RWPE2 (cell line): ENCODE data around the gene TTC39C.

ENCODE experiments used
- ATAC-seq: fragments of 200-7000 bp; cut with Tn5 transposase; 3 replicates; pipeline ENCODE4 v1.9.1; 2021; ENCODE audit warnings: low read depth
- DNase-seq: peaks from one replicate; pipeline ENCODE4 v3.0.0-alpha.2; 2020; ENCODE audit warnings: low spot score
- H3K27ac ChIP-seq: fragments of 450-650 bp; 2 replicates; pipeline ENCODE4 v1.5.1; 2017; ENCODE audit warnings: mild to moderate bottlenecking; ENCODE audit not compliant: poor library complexity, severe bottlenecking
- H3K27me3 ChIP-seq: fragments of 250-450 bp; sonication (Bioruptor Pico); 2 replicates; pipeline ENCODE4 v1.5.1; 2021; ENCODE audit warnings: mild to moderate bottlenecking, moderate library complexity; ENCODE audit not compliant: insufficient read depth, poor library complexity, severe bottlenecking
- H3K36me3 ChIP-seq: fragments of 250-450 bp; sonication (Bioruptor Pico); 2 replicates; pipeline ENCODE4 v1.5.1; 2020; ENCODE audit warnings: low read depth, mild to moderate bottlenecking, moderate library complexity
- H3K4me1 ChIP-seq: fragments of 250-450 bp; sonication (Bioruptor Pico); 2 replicates; pipeline ENCODE4 v1.5.1; 2021; ENCODE audit warnings: mild to moderate bottlenecking, moderate library complexity; ENCODE audit not compliant: insufficient read depth, poor library complexity, severe bottlenecking
- H3K4me3 ChIP-seq: fragments of 250-450 bp; sonication (Bioruptor Pico); 2 replicates; pipeline ENCODE4 v1.5.1; 2021; ENCODE audit warnings: mild to moderate bottlenecking, moderate library complexity; ENCODE audit not compliant: severe bottlenecking
- H3K9me3 ChIP-seq: fragments of 250-450 bp; sonication (Bioruptor Pico); 2 replicates; pipeline ENCODE4 v1.5.1; 2021; ENCODE audit warnings: mild to moderate bottlenecking, moderate library complexity; ENCODE audit not compliant: severe bottlenecking
- CTCF ChIP-seq: fragments of 450-650 bp; IDR thresholded peaks from one replicate; pipeline ENCODE4 v1.5.1; 2017; ENCODE audit warnings: mild to moderate bottlenecking, moderate library complexity; ENCODE audit not compliant: poor library complexity, severe bottlenecking

The TTC39C gene

GRCh38 chr18:23992089-23992940 lies 22.2 kb upstream of the TTC39C start:
- peaks cover 31% of the 10 kb centered on the region for H3K4me1 ChIP-seq
- DNase-seq (peak; percentile 77), ATAC-seq (peak; percentile 88)
- peak overlapping the region; percentile 50 for H3K27ac ChIP-seq
- H3K36me3 ChIP-seq, result no peaks in the 10 kb centered on the region
- no peaks in the 10 kb centered on the region for H3K27me3 ChIP-seq
- H3K9me3 ChIP-seq, result no peaks in the 10 kb centered on the region
- no peak overlapping the region for H3K4me3 ChIP-seq
- TF ChIP-seq CTCF, result no peak

GRCh38 chr18:23992941-23993280 lies 21.6 kb upstream of the TTC39C start:
- Histone ChIP-seq H3K27ac (peak overlapping the region; percentile 50), H3K4me1 (peaks cover 31% of the 10 kb centered on the region), H3K36me3 (no peaks in the 10 kb centered on the region), H3K27me3 (no peaks in the 10 kb centered on the region), H3K9me3 (no peaks in the 10 kb centered on the region), H3K4me3 (no peak overlapping the region)
- no peak for DNase-seq
- no peak for TF ChIP-seq CTCF
- no peak for ATAC-seq

GRCh38 chr18:23994361-23994902 lies 20.1 kb upstream of the TTC39C start:
- Histone ChIP-seq H3K4me1 (peaks cover 41% of the 10 kb centered on the region), H3K4me3 (no peak overlapping the region), H3K9me3 (no peaks in the 10 kb centered on the region), H3K27ac (peak overlapping the region; percentile 50), H3K36me3 (no peaks in the 10 kb centered on the region), H3K27me3 (no peaks in the 10 kb centered on the region)
- TF ChIP-seq CTCF, result no peak
- peak; percentile 74 for ATAC-seq
- peak; percentile 91 for DNase-seq

GRCh38 chr18:23995180-23995579 lies 19.4 kb upstream of the TTC39C start:
- Histone ChIP-seq H3K27ac (peak overlapping the region; percentile 50), H3K36me3 (no peaks in the 10 kb centered on the region), H3K4me3 (no peak overlapping the region), H3K4me1 (peaks cover 43% of the 10 kb centered on the region), H3K9me3 (no peaks in the 10 kb centered on the region), H3K27me3 (no peaks in the 10 kb centered on the region)
- ATAC-seq, result no peak
- no peak for TF ChIP-seq CTCF
- no peak for DNase-seq

- H3K27me3 ChIP-seq, result no peaks in the 10 kb centered on the region
- DNase-seq (no peak), ATAC-seq (no peak)
- no peak for TF ChIP-seq CTCF
- H3K27ac ChIP-seq, result no peak overlapping the region
- H3K4me3 ChIP-seq, result no peak overlapping the region
- H3K9me3 ChIP-seq, result no peaks in the 10 kb centered on the region
- no peaks in the 10 kb centered on the region for H3K36me3 ChIP-seq
- H3K4me1 ChIP-seq, result peaks cover 32% of the 10 kb centered on the region
These were observed 16.5 kb upstream of the TTC39C start for GRCh38 chr18:23998018-23998417.
